Measurements from ENCODE around the gene KSR1. TPM values are rescaled to one million over a fixed set of nuclear protein-coding genes. Genes with fewer than 3 reads are reported as not detected.

Gene KSR1
- total RNA-seq, 1 experiment from 2014 or later, result 41.7 TPM

- no peak for TF ChIP-seq CTCF (conservative IDR thresholded peaks at IDR 0.05; ENCODE audit: low read depth, low read length)
- TF ChIP-seq EZH2 (IDR thresholded peaks at IDR 0.05; ENCODE audit: borderline replicate concordance, low read depth, low read length, poor library complexity, severe bottlenecking), result no peak
- no TSS peak for BruUV-seq (replicated peaks)
- no peak overlapping the region for H3K27ac ChIP-seq (ENCODE audit: low read depth, low read length, poor library complexity, severe bottlenecking)
- ChIA-PET CTCF (no interaction called here), POLR2A (ENCODE audit: low non-redundant PET) (no interaction called here)
- DNase-seq (ENCODE audit: low spot score), result no peak
- H3K27me3 ChIP-seq (replicated peaks; ENCODE audit: insufficient read depth, low read depth, low read length, poor library complexity), result no peaks in the 10 kb centered on the region
- intact Hi-C loops (cut with micrococcal nuclease; ENCODE audit: unreplicated experiment), result no loop called here
- peaks cover 4% of the 10 kb centered on the region for H3K4me1 ChIP-seq (ENCODE audit: insufficient read depth, low read length, poor library complexity, severe bottlenecking)
- no peaks in the 10 kb centered on the region for H3K9me3 ChIP-seq (ENCODE audit: low read depth, low read length, poor library complexity, severe bottlenecking)
- H3K4me3 ChIP-seq (ENCODE audit: low read depth, low read length, poor library complexity, severe bottlenecking), result no peak overlapping the region
- H3K36me3 ChIP-seq (ENCODE audit: insufficient read depth, low read length, poor library complexity, severe bottlenecking), result no peaks in the 10 kb centered on the region
Measured at GRCh38 chr17:27511168-27511883, 55.1 kb downstream of the KSR1 start.

GRCh38 chr17:27512031-27512430, 55.8 kb downstream of the KSR1 start:
- ChIA-PET POLR2A (ENCODE audit: low non-redundant PET) (no interaction called here), CTCF (no interaction called here)
- TF ChIP-seq CTCF (conservative IDR thresholded peaks at IDR 0.05; ENCODE audit: low read depth, low read length), result no peak
- no peak for TF ChIP-seq EZH2 (IDR thresholded peaks at IDR 0.05; ENCODE audit: borderline replicate concordance, low read depth, low read length, poor library complexity, severe bottlenecking)
- Histone ChIP-seq H3K9me3 (ENCODE audit: low read depth, low read length, poor library complexity, severe bottlenecking) (no peaks in the 10 kb centered on the region), H3K4me3 (ENCODE audit: low read depth, low read length, poor library complexity, severe bottlenecking) (no peak overlapping the region), H3K4me1 (ENCODE audit: insufficient read depth, low read length, poor library complexity, severe bottlenecking) (no peaks in the 10 kb centered on the region), H3K27ac (ENCODE audit: low read depth, low read length, poor library complexity, severe bottlenecking) (no peak overlapping the region), H3K36me3 (ENCODE audit: insufficient read depth, low read length, poor library complexity, severe bottlenecking) (no peaks in the 10 kb centered on the region), H3K27me3 (replicated peaks; ENCODE audit: insufficient read depth, low read depth, low read length, poor library complexity) (no peaks in the 10 kb centered on the region)
- no TSS peak for BruUV-seq (replicated peaks)
- intact Hi-C loops (cut with micrococcal nuclease; ENCODE audit: unreplicated experiment), result no loop called here
- DNase-seq (ENCODE audit: low spot score), result no peak

GRCh38 chr17:27512511-27513346, 56.5 kb downstream of the KSR1 start:
- POLR2A ChIA-PET (ENCODE audit: low non-redundant PET), result no interaction called here
- TF ChIP-seq CTCF (conservative IDR thresholded peaks at IDR 0.05; ENCODE audit: low read depth, low read length) (no peak), EZH2 (IDR thresholded peaks at IDR 0.05; ENCODE audit: borderline replicate concordance, low read depth, low read length, poor library complexity, severe bottlenecking) (no peak)
- intact Hi-C loops (cut with micrococcal nuclease; ENCODE audit: unreplicated experiment), result no loop called here
- Histone ChIP-seq H3K9me3 (ENCODE audit: low read depth, low read length, poor library complexity, severe bottlenecking) (no peaks in the 10 kb centered on the region), H3K4me3 (ENCODE audit: low read depth, low read length, poor library complexity, severe bottlenecking) (no peak overlapping the region), H3K27ac (ENCODE audit: low read depth, low read length, poor library complexity, severe bottlenecking) (no peak overlapping the region), H3K36me3 (ENCODE audit: insufficient read depth, low read length, poor library complexity, severe bottlenecking) (no peaks in the 10 kb centered on the region), H3K4me1 (ENCODE audit: insufficient read depth, low read length, poor library complexity, severe bottlenecking) (no peaks in the 10 kb centered on the region), H3K27me3 (replicated peaks; ENCODE audit: insufficient read depth, low read depth, low read length, poor library complexity) (no peaks in the 10 kb centered on the region)
- CTCF ChIA-PET, result interaction anchor here (0.6 kb wide), 1 partner anchor 87 kb away, joined by 6 read pairs; no protein-coding TSS in a partner anchor
- DNase-seq (ENCODE audit: low spot score), result no peak
- BruUV-seq (replicated peaks), result no TSS peak
